ENCODE data around the gene GMPPA. TPM values are rescaled to one million over a fixed set of nuclear protein-coding genes. Genes with fewer than 3 reads are reported as not detected.

The GMPPA gene
- total RNA-seq, 4 donors from 2014 or later = 26.5 to 50.6 (median 42.6) TPM

GRCh38 chr2:219475697-219476651, 22.7 kb upstream of the GMPPA start:
- no peaks in the 10 kb centered on the region for H3K36me3 ChIP-seq
- H3K27ac ChIP-seq = no peak overlapping the region
- H3K27me3 ChIP-seq = no peaks in the 10 kb centered on the region
- peak; percentile 72 to 73 for DNase-seq
- 21 to 24% methylated on average over 14 of the region's 14 CpGs for WGBS, 2 donors
- H3K4me3 ChIP-seq (replicated peaks in 1 of 3) = no peak overlapping the region
- TF ChIP-seq CTCF (IDR thresholded peaks at IDR 0.05) = peak; percentile 53 to 85 (median 72)
- TF ChIP-seq POLR2A (IDR thresholded peaks at IDR 0.05) = no peak
- intact Hi-C loops (cut with DNase I) = loop anchor here (5.0 kb wide), 1 partner anchor 51 kb away; no protein-coding TSS in a partner anchor
- H3K4me1 ChIP-seq = peaks cover 12 to 18% of the 10 kb centered on the region in 2 donors
- H3K9me3 ChIP-seq = no peaks in the 10 kb centered on the region

DNA sequence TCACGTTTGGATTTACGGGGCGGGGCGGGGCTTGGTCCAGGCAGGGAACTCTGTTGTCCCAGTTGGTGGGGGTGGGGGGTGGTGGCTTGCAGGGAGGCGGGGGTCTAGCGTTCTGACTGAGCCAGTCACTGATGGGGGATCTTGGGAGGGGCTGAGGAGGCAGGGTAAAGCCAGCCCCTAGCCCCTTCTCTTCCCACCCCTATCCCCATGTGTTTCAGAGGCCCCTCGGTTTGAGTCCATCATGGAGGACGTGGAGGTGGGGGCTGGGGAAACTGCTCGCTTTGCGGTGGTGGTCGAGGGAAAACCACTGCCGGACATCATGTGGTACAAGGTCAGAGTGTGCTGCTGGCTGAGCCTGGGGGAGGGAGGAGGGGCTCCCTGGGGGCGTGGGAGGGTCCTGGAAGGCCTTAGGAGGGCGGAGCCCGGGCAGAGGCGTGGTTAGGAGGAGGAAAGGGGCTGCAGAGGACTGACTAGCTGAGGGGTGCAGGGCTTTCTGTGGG, 22.0 kb upstream of the GMPPA start:
- no peaks in the 10 kb centered on the region for H3K9me3 ChIP-seq
- no peak overlapping the region for H3K4me3 ChIP-seq (replicated peaks in 1 of 3)
- no peaks in the 10 kb centered on the region for H3K36me3 ChIP-seq
- TF ChIP-seq POLR2A (IDR thresholded peaks at IDR 0.05) (no peak), CTCF (IDR thresholded peaks at IDR 0.05) (no peak)
- intact Hi-C loops (cut with DNase I) = loop anchor here (5.0 kb wide), 1 partner anchor 51 kb away; no protein-coding TSS in a partner anchor
- no peak overlapping the region for H3K27ac ChIP-seq
- H3K27me3 ChIP-seq = no peaks in the 10 kb centered on the region
- WGBS, 2 donors = 11 to 16% methylated on average over 11 to 15 of the region's 16 CpGs
- DNase-seq = no peak
- peaks cover 12 to 18% of the 10 kb centered on the region in 2 donors for H3K4me1 ChIP-seq

DNA sequence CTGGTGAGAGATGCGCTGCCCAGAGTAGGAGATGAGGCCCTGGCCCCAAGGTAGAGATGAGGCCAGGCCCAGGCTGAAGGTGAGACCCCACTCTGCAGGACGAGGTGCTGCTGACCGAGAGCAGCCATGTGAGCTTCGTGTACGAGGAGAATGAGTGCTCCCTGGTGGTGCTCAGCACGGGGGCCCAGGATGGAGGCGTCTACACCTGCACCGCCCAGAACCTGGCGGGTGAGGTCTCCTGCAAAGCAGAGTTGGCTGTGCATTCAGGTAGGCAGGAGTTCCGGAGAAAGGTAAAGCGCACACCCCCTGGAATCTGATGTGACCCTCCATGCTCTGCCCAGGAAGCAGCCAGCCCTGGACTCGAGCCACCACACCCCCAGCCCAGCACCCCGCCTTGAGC, 21.5 kb upstream of the GMPPA start:
- Histone ChIP-seq H3K27me3 (no peaks in the 10 kb centered on the region), H3K27ac (no peak overlapping the region), H3K36me3 (no peaks in the 10 kb centered on the region), H3K4me1 (peaks cover 12 to 18% of the 10 kb centered on the region in 2 donors), H3K9me3 (no peaks in the 10 kb centered on the region), H3K4me3 (replicated peaks in 1 of 3) (no peak overlapping the region)
- intact Hi-C loops (cut with DNase I) = loop anchor here (5.0 kb wide), 1 partner anchor 50 kb away; no protein-coding TSS in a partner anchor
- no peak for TF ChIP-seq CTCF (IDR thresholded peaks at IDR 0.05)
- TF ChIP-seq POLR2A (IDR thresholded peaks at IDR 0.05) = no peak
- DNase-seq = no peak
- WGBS, 2 donors = 78 to 79% methylated on average over 13 of the region's 13 CpGs

DNA sequence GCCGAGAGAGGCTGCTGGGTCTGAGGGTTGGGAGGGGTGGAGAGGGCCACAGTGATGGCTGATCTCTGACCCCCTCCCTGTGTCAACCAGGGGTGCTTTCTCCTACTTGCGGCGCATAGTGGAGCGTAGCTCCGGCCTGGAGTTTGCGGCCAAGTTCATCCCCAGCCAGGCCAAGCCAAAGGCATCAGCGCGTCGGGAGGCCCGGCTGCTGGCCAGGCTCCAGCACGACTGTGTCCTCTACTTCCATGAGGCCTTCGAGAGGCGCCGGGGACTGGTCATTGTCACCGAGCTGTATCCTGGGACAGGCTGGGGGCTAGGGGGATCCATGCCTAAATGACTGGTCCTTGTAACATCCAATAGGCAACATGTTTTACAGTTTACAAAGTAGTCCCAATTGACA, 20.9 kb upstream of the GMPPA start:
- H3K4me3 ChIP-seq (replicated peaks in 1 of 3) = no peak overlapping the region

More for the DNA sequence above, 20.9 kb upstream of the GMPPA start:
- H3K27me3 ChIP-seq = no peaks in the 10 kb centered on the region
- TF ChIP-seq CTCF (IDR thresholded peaks at IDR 0.05) = no peak
- no peak for TF ChIP-seq POLR2A (IDR thresholded peaks at IDR 0.05)
- DNase-seq = no peak
- intact Hi-C loops (cut with DNase I) = loop anchor here (5.0 kb wide), 1 partner anchor 49 kb away; no protein-coding TSS in a partner anchor
- no peaks in the 10 kb centered on the region for H3K9me3 ChIP-seq
- 80 to 94% methylated on average over 5 to 14 of the region's 15 CpGs for WGBS, 2 donors
- H3K4me1 ChIP-seq = peaks cover 12 to 18% of the 10 kb centered on the region in 2 donors
- no peak overlapping the region for H3K27ac ChIP-seq
- no peaks in the 10 kb centered on the region for H3K36me3 ChIP-seq

All from thyroid gland (tissue), 4 donors.